A673 (cell line): ENCODE data around the gene OR9Q1.
"Not testable (repeated sequence)": the region's sequence is repeated elsewhere in the genome, so short reads cannot be mapped to it uniquely, and the experiment has no call there.

Source experiments
- EZH2 ChIP-seq: fragments of 200-600 bp; sonication (generic); IDR thresholded peaks from 2 replicates; pipeline ENCODE4 v1.6.1; 2017; ENCODE audit warnings: borderline replicate concordance, low read depth, mild to moderate bottlenecking, mixed read lengths, antibody characterized with exemption, low read length; ENCODE audit not compliant: poor library complexity, severe bottlenecking
- TF ChIP-seq, protein P1 (sequence below): fragments of 300-800, 200-600 bp; sonication (generic); conservative IDR thresholded peaks from 2 replicates; pipeline ENCODE4 v1.5.1; 2017; ENCODE audit warnings: low read depth, mild to moderate bottlenecking, antibody characterized with exemption, low read length, moderate library complexity, mixed read lengths

GRCh38 chr11:58000021-58000420 lies 23.7 kb upstream of the OR9Q1 start:
- TF ChIP-seq, protein P1, sequence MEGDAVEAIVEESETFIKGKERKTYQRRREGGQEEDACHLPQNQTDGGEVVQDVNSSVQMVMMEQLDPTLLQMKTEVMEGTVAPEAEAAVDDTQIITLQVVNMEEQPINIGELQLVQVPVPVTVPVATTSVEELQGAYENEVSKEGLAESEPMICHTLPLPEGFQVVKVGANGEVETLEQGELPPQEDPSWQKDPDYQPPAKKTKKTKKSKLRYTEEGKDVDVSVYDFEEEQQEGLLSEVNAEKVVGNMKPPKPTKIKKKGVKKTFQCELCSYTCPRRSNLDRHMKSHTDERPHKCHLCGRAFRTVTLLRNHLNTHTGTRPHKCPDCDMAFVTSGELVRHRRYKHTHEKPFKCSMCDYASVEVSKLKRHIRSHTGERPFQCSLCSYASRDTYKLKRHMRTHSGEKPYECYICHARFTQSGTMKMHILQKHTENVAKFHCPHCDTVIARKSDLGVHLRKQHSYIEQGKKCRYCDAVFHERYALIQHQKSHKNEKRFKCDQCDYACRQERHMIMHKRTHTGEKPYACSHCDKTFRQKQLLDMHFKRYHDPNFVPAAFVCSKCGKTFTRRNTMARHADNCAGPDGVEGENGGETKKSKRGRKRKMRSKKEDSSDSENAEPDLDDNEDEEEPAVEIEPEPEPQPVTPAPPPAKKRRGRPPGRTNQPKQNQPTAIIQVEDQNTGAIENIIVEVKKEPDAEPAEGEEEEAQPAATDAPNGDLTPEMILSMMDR = not testable (repeated sequence)
- TF ChIP-seq EZH2 = not testable (repeated sequence)
